ENCODE results near the gene MRPL53.

- TF ChIP-seq, protein P1, sequence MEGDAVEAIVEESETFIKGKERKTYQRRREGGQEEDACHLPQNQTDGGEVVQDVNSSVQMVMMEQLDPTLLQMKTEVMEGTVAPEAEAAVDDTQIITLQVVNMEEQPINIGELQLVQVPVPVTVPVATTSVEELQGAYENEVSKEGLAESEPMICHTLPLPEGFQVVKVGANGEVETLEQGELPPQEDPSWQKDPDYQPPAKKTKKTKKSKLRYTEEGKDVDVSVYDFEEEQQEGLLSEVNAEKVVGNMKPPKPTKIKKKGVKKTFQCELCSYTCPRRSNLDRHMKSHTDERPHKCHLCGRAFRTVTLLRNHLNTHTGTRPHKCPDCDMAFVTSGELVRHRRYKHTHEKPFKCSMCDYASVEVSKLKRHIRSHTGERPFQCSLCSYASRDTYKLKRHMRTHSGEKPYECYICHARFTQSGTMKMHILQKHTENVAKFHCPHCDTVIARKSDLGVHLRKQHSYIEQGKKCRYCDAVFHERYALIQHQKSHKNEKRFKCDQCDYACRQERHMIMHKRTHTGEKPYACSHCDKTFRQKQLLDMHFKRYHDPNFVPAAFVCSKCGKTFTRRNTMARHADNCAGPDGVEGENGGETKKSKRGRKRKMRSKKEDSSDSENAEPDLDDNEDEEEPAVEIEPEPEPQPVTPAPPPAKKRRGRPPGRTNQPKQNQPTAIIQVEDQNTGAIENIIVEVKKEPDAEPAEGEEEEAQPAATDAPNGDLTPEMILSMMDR (IDR thresholded peaks at IDR 0.05; ENCODE audit: insufficient read depth, low read length) = no peak
- no peak for TF ChIP-seq GABPA (IDR thresholded peaks at IDR 0.05; ENCODE audit: low read depth)
- TF ChIP-seq, protein P2, sequence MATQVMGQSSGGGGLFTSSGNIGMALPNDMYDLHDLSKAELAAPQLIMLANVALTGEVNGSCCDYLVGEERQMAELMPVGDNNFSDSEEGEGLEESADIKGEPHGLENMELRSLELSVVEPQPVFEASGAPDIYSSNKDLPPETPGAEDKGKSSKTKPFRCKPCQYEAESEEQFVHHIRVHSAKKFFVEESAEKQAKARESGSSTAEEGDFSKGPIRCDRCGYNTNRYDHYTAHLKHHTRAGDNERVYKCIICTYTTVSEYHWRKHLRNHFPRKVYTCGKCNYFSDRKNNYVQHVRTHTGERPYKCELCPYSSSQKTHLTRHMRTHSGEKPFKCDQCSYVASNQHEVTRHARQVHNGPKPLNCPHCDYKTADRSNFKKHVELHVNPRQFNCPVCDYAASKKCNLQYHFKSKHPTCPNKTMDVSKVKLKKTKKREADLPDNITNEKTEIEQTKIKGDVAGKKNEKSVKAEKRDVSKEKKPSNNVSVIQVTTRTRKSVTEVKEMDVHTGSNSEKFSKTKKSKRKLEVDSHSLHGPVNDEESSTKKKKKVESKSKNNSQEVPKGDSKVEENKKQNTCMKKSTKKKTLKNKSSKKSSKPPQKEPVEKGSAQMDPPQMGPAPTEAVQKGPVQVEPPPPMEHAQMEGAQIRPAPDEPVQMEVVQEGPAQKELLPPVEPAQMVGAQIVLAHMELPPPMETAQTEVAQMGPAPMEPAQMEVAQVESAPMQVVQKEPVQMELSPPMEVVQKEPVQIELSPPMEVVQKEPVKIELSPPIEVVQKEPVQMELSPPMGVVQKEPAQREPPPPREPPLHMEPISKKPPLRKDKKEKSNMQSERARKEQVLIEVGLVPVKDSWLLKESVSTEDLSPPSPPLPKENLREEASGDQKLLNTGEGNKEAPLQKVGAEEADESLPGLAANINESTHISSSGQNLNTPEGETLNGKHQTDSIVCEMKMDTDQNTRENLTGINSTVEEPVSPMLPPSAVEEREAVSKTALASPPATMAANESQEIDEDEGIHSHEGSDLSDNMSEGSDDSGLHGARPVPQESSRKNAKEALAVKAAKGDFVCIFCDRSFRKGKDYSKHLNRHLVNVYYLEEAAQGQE (IDR thresholded peaks at IDR 0.05; ENCODE audit: insufficient replicate concordance, low read depth) = no peak
- TF ChIP-seq POLR2AphosphoS5 (IDR thresholded peaks at IDR 0.05; ENCODE audit: low read depth) = no peak
These were observed 46.2 kb downstream of the MRPL53 start for GRCh38 chr2:74426181-74426758.
